A549 (cell line): Measurements from ENCODE around the gene JKAMP. TPM values are rescaled to one million over a fixed set of nuclear protein-coding genes. Genes with fewer than 3 reads are reported as not detected.

ENCODE experiments used
- ATAC-seq, 2 experiments: fragments of 200-7000 bp in 1 of 2; fragments of >200 bp in 1 of 2; cut with Nextera tagmentation in 1 of 2; cut with Tn5 transposase in 1 of 2; 3 replicates each; pipeline versions ENCODE4 v1.8.0 to v1.9.1; 2018 to 2020; ENCODE audit warnings: mild to moderate bottlenecking in 1 of 2, moderate library complexity in 1 of 2
- CTCF ChIA-PET: fragments of 300-600 bp; sonication (Branson Sonifier 250); formaldehyde crosslinking; extraction: SDS; loops from one replicate; lab custom pipeline; 2021; ENCODE audit warnings: antibody characterized with exemption, inconsistent platforms; lab: Yijun Ruan, JAX
- POLR2A ChIA-PET: fragments of 350-600 bp; formaldehyde crosslinking; extraction: SDS; loops from one replicate; lab custom pipeline; 2021; ENCODE audit warnings: antibody characterized with exemption, inconsistent platforms; lab: Yijun Ruan, JAX
- DNase-seq, 2 experiments: peaks; one replicate each; pipeline versions ENCODE4 v3.0.0 to v3.0.0-alpha.2; 2011 to 2016; ENCODE audit warnings: low read depth in 1 of 2, low spot score in 1 of 2
- FAIRE-seq: peaks from 2 replicates; lab custom pipeline; 2011; peaks lifted over from hg19 to GRCh38; lab: Jason Lieb, UNC
- H3K27ac ChIP-seq, 2 experiments: fragments of >200 bp; sonication (Bioruptor Twin); formaldehyde crosslinking; 3 replicates each; pipeline ENCODE4 v1.5.1; 2016 to 2017
- H3K4me1 ChIP-seq: fragments of >200 bp; sonication (Bioruptor Twin); formaldehyde crosslinking; 3 replicates; pipeline ENCODE4 v1.6.1; 2016
- H3K4me2 ChIP-seq: fragments of >200 bp; sonication (Bioruptor Twin); formaldehyde crosslinking; 3 replicates; pipeline ENCODE4 v1.6.1; 2016
- H3K4me3 ChIP-seq: fragments of >200 bp; sonication (Bioruptor Twin); formaldehyde crosslinking; 3 replicates; pipeline ENCODE4 v1.5.1; 2016
- H3K9me3 ChIP-seq: fragments of >200 bp; sonication (Bioruptor Twin); formaldehyde crosslinking; 3 replicates; pipeline ENCODE4 v1.6.1; 2016
- CBX2 ChIP-seq: fragments of 200-600 bp; sonication (generic); IDR thresholded peaks from 2 replicates; pipeline ENCODE4 v1.6.1; 2016; ENCODE audit warnings: low read depth, mild to moderate bottlenecking, borderline replicate concordance
- CBX8 ChIP-seq: fragments of 200-600 bp; sonication (generic); IDR thresholded peaks from 2 replicates; pipeline ENCODE4 v1.6.1; 2016
- CHD4 ChIP-seq: fragments of 200-600 bp; sonication (generic); IDR thresholded peaks from 2 replicates; pipeline ENCODE4 v1.6.1; 2016; ENCODE audit warnings: antibody characterized with exemption, mild to moderate bottlenecking, borderline replicate concordance
- EP300 ChIP-seq, 2 experiments: fragments of >200 bp; sonication (Bioruptor Twin); formaldehyde crosslinking; IDR thresholded peaks; 2 replicates in 1 of 2; 3 replicates in 1 of 2; pipeline ENCODE4 v1.6.1; 2016 to 2017
- ESRRA ChIP-seq: fragments of 150-350 bp; IDR thresholded peaks from 2 replicates; pipeline ENCODE4 v1.6.1; 2014; ENCODE audit warnings: mild to moderate bottlenecking, low read length, borderline replicate concordance
- FOXS1 ChIP-seq: fragments of 250-450 bp; sonication (Bioruptor Pico); IDR thresholded peaks from 2 replicates; pipeline ENCODE4 v1.5.0; 2020; ENCODE audit warnings: mild to moderate bottlenecking, moderate library complexity
- HDAC2 ChIP-seq: fragments of 200-600 bp; sonication (generic); IDR thresholded peaks from 2 replicates; pipeline ENCODE4 v1.6.1; 2016
- HMGXB4 ChIP-seq: fragments of 250-450 bp; sonication (Bioruptor Pico); IDR thresholded peaks from 2 replicates; pipeline ENCODE4 v1.5.0; 2021; ENCODE audit warnings: mild to moderate bottlenecking, moderate library complexity, borderline replicate concordance
- HOXB13 ChIP-seq: fragments of 250-450 bp; sonication (Bioruptor Pico); IDR thresholded peaks from 2 replicates; pipeline ENCODE4 v1.5.0; 2020; ENCODE audit warnings: low read depth, mild to moderate bottlenecking, moderate library complexity
- KDM1A ChIP-seq: fragments of 200-600 bp; sonication (generic); IDR thresholded peaks from 2 replicates; pipeline ENCODE4 v1.6.1; 2016; ENCODE audit warnings: low read depth, mild to moderate bottlenecking
- KDM5A ChIP-seq: fragments of 200-600 bp; sonication (generic); IDR thresholded peaks from 2 replicates; pipeline ENCODE4 v1.6.1; 2016; ENCODE audit warnings: antibody characterized with exemption, mild to moderate bottlenecking
- MAFK ChIP-seq: fragments of 450-650 bp; IDR thresholded peaks from 2 replicates; pipeline ENCODE4 v1.6.1; 2014; ENCODE audit not compliant: partially characterized antibody
- MAZ ChIP-seq: fragments of 150-350 bp; IDR thresholded peaks from 2 replicates; pipeline ENCODE4 v1.6.1; 2014; ENCODE audit warnings: antibody characterized with exemption, low read depth, low read length, borderline replicate concordance
- MYC ChIP-seq: IDR thresholded peaks from 2 replicates; pipeline ENCODE4 v1.6.1; 2012; ENCODE audit warnings: mild to moderate bottlenecking, inconsistent platforms, low read length, improper control_type of control experiment, borderline replicate concordance
- NFE2L2 ChIP-seq: fragments of 150-350 bp; conservative IDR thresholded peaks from 2 replicates; pipeline ENCODE4 v1.6.1; 2014; ENCODE audit warnings: low read length
- NPAS2 ChIP-seq: fragments of 250-450 bp; sonication (Bioruptor Pico); IDR thresholded peaks from 2 replicates; pipeline ENCODE4 v1.8.0; 2022; ENCODE audit warnings: mild to moderate bottlenecking, moderate library complexity, borderline replicate concordance
- PHF8 ChIP-seq: fragments of 200-600 bp; sonication (generic); IDR thresholded peaks from 2 replicates; pipeline ENCODE4 v1.6.1; 2016; ENCODE audit warnings: low read depth, mild to moderate bottlenecking, antibody characterized with exemption, moderate library complexity, borderline replicate concordance
- RCOR1 ChIP-seq: fragments of 150-350 bp; IDR thresholded peaks from 2 replicates; pipeline ENCODE4 v1.6.1; 2014; ENCODE audit warnings: antibody characterized with exemption, low read length, low read depth
- RFX5 ChIP-seq: fragments of 450-650 bp; IDR thresholded peaks from 2 replicates; pipeline ENCODE4 v1.7.1; 2014; ENCODE audit warnings: antibody characterized with exemption, mild to moderate bottlenecking, moderate library complexity
- RNF2 ChIP-seq: fragments of 200-600 bp; sonication (generic); IDR thresholded peaks from 2 replicates; pipeline ENCODE4 v1.6.1; 2016; ENCODE audit warnings: low read depth, mild to moderate bottlenecking, antibody characterized with exemption, moderate library complexity, borderline replicate concordance
- SREBF2 ChIP-seq: fragments of 450-650 bp; IDR thresholded peaks from 2 replicates; pipeline ENCODE4 v1.6.1; 2014; ENCODE audit warnings: mild to moderate bottlenecking, moderate library complexity
- TFCP2L1 ChIP-seq: fragments of 250-450 bp; sonication (Bioruptor Pico); IDR thresholded peaks from 2 replicates; pipeline ENCODE4 v1.5.0; 2021; ENCODE audit warnings: mild to moderate bottlenecking
- ZSCAN20 ChIP-seq: fragments of 250-450 bp; sonication (Bioruptor Pico); IDR thresholded peaks from 2 replicates; pipeline ENCODE4 v1.8.0; 2022; ENCODE audit warnings: mild to moderate bottlenecking, moderate library complexity
- WGBS: methylation state at CpG from one replicate; pipeline ENCODE4 v1.1.6; 2017; ENCODE audit errors: missing lambda C conversion rate; 5-methylcytosine and 5-hydroxymethylcytosine counted together
- polyA plus RNA-seq, 4 experiments: library from polyadenylated mRNA; depleted of rRNA in 3 of 4; stranded (reverse); fragments of >200 nt; fragmentation: RNase III in 1 of 4; extraction: RNeasy Plus Mini Kit Qiagen cat#74134 plus additional on column Dnase treatment in 1 of 4; gene quantifications; 2 replicates in 3 of 4; 3 replicates in 1 of 4; pipeline ENCODE4 v1.2.3, GENCODE V29; 2011 to 2017
- TF ChIP-seq, protein P1 (sequence below): IDR thresholded peaks from 2 replicates; pipeline ENCODE4 v1.6.1; 2012; ENCODE audit warnings: low read depth, borderline replicate concordance
- TF ChIP-seq, protein P2 (sequence below): IDR thresholded peaks from 2 replicates; pipeline ENCODE4 v1.6.1; 2012

The JKAMP gene
- polyA plus RNA-seq, 2 of the 4 experiments (the other 2 are of a cell fraction), result 89.4 to 266 TPM

DNA sequence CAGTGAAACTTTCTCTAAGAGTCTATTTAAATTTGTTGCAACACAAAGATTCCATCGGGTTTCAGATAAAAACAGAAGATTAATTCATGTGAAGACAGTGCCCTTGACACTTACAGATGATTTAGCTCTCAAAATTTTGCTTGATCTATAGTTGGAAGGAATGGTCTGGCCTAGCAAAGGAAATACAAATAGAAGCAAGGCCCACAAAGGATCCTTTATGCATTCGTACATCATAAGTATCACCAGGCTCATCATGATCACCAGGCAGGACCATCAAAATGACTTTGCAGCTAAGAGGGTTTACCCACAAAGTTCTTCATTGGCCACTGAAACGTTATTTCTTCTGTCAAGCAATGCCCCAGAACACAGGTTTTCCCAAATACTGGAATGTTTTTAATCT lies 24.8 kb downstream of the JKAMP start:
- DNase-seq (no peak), ATAC-seq (no peak), FAIRE-seq (no peak)
- Histone ChIP-seq H3K9me3 (no peaks in the 10 kb centered on the region; the same call in 2 of the 3 replicates), H3K27ac (no peak overlapping the region), H3K4me2 (no peak overlapping the region), H3K4me1 (no peaks in the 10 kb centered on the region), H3K4me3 (no peak overlapping the region)
- WGBS, result 39% methylated on average over 3 of the region's 3 CpGs
- CTCF ChIA-PET, result interaction anchor here (1.1 to 6.5 kb wide), 4 partner anchors 12 to 388 kb away, joined by 3 to 52 read pairs (median 8); partner anchors contain the start of genes CCDC175, JKAMP and L3HYPDH
- POLR2A ChIA-PET, result interaction anchor here (0.9 kb wide), 1 partner anchor 25 kb away, joined by 4 read pairs; the partner anchor contains the start of genes JKAMP and L3HYPDH
- no peak for TF ChIP-seq CBX8
- TF ChIP-seq RNF2, result no peak
- no peak for TF ChIP-seq SREBF2
- TF ChIP-seq EP300 (IDR thresholded peaks at IDR 0.05), result no peak
- TF ChIP-seq HOXB13 (CRISPR knock-in tag), result no peak
- no peak for TF ChIP-seq RCOR1
- TF ChIP-seq TFCP2L1 (CRISPR knock-in tag), result no peak
- TF ChIP-seq PHF8, result no peak
- no peak for TF ChIP-seq NFE2L2
- TF ChIP-seq HMGXB4 (CRISPR knock-in tag), result no peak
- TF ChIP-seq FOXS1 (CRISPR knock-in tag), result no peak
- TF ChIP-seq KDM1A, result no peak
- no peak for TF ChIP-seq KDM5A
- TF ChIP-seq, protein P1, sequence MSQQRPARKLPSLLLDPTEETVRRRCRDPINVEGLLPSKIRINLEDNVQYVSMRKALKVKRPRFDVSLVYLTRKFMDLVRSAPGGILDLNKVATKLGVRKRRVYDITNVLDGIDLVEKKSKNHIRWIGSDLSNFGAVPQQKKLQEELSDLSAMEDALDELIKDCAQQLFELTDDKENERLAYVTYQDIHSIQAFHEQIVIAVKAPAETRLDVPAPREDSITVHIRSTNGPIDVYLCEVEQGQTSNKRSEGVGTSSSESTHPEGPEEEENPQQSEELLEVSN, result no peak
- no peak for TF ChIP-seq MAZ
- no peak for TF ChIP-seq CBX2
- TF ChIP-seq MYC, result no peak
- no peak for TF ChIP-seq CHD4

DNA sequence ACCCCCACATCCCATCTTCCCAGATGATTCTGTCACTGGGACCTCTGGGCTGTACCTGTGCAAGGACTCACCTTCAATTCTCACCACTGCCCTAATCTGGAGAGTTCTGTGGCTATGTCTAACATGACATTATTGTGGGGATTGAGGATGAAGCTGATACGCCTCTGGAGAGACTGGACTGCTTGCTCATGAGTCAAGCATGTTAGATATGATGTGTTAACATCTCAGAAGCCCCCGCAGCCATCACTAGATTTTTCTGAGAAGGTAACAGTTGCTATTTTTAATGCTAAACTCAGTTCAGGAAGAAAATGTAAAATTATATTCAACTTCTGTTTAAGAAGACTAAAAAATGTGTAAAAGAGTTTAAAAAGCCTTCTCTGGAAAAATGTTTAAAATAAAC lies 25.7 kb downstream of the JKAMP start:
- FAIRE-seq (no peak), DNase-seq (no peak), ATAC-seq (no peak)
- ChIA-PET POLR2A (no interaction called here), CTCF (interaction anchor here (1.3 to 6.5 kb wide), 2 partner anchors 68 to 388 kb away, joined by 3 to 52 read pairs; partner anchors contain the start of gene CCDC175)
- Histone ChIP-seq H3K27ac (no peak overlapping the region), H3K4me2 (no peak overlapping the region), H3K4me3 (no peak overlapping the region), H3K4me1 (no peaks in the 10 kb centered on the region), H3K9me3 (no peaks in the 10 kb centered on the region; the same call in 2 of the 3 replicates)
- WGBS, result 42% methylated on average over 2 of the region's 2 CpGs
- no peak for TF ChIP-seq MAFK

DNA sequence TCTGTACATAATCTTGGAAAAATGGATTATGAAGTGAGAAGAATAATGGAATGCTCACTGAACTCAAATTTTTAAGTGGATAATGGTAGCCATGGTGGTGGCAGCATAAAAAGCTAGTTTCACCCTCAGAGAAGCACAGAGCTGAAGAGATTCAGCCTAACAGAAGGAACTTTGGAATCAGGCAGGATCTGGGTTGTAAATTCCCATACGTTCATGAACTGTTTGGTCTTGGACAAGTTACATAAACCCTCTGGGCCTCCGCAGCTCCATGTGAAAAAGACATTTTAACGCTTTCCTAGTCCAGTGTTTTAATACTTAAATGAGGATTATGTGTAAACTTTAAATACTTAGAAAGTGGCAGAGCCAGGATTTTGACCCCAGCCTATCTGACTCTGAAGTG lies 26.6 kb downstream of the JKAMP start:
- DNase-seq (no peak), ATAC-seq (no peak)
- CTCF ChIA-PET, result interaction anchor here (1.2 to 6.5 kb wide), 2 partner anchors 27 to 67 kb away, joined by 4 to 52 read pairs; partner anchors contain the start of genes CCDC175, JKAMP and L3HYPDH
- 32% methylated on average over 3 of the region's 3 CpGs for WGBS
- H3K4me1 ChIP-seq, result no peaks in the 10 kb centered on the region
- TF ChIP-seq, protein P2, sequence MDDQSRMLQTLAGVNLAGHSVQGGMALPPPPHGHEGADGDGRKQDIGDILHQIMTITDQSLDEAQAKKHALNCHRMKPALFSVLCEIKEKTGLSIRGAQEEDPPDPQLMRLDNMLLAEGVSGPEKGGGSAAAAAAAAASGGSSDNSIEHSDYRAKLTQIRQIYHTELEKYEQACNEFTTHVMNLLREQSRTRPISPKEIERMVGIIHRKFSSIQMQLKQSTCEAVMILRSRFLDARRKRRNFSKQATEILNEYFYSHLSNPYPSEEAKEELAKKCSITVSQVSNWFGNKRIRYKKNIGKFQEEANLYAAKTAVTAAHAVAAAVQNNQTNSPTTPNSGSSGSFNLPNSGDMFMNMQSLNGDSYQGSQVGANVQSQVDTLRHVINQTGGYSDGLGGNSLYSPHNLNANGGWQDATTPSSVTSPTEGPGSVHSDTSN, result no peak
- TF ChIP-seq ESRRA (no peak), NPAS2 (CRISPR knock-in tag) (no peak), RFX5 (no peak), HDAC2 (no peak), ZSCAN20 (no peak)
- TF ChIP-seq, all 56 proteins: peak for 0
- POLR2A ChIA-PET, result no interaction called here
- H3K9me3 ChIP-seq, result no peaks in the 10 kb centered on the region; the same call in 2 of the 3 replicates
- H3K27ac ChIP-seq, result no peak overlapping the region
- no peak overlapping the region for H3K4me3 ChIP-seq
- no peak overlapping the region for H3K4me2 ChIP-seq
- no peak for FAIRE-seq
